Measurements from ENCODE around the gene EML3. TPM values are rescaled to one million over a fixed set of nuclear protein-coding genes. Genes with fewer than 3 reads are reported as not detected.

EML3 gene
- total and polyA plus RNA-seq, 2 of the 8 experiments (the other 6 are each of a cell fraction or from before 2014, with no cell fraction given) = 19.2 to 29.9 TPM

GRCh38 chr11:62573592-62574362, 38.8 kb downstream of the EML3 start, which contains the start of gene EEF1G (continued):
- peak; percentile 95 for TF ChIP-seq TBP (IDR thresholded peaks at IDR 0.05; ENCODE audit: low read depth, low read length)
- TF ChIP-seq JUN (IDR thresholded peaks at IDR 0.05; ENCODE audit: low read depth, low read length) = no peak
- TF ChIP-seq ZNF274 (IDR thresholded peaks at IDR 0.05; ENCODE audit: borderline replicate concordance, extremely low read depth, low read length) = no peak
- TF ChIP-seq BRCA1 (IDR thresholded peaks at IDR 0.05; ENCODE audit: low read depth, low read length) = peak; percentile 61
- no peak for TF ChIP-seq SIX5 (IDR thresholded peaks at IDR 0.05; ENCODE audit: low read depth, low read length)
- no peak for TF ChIP-seq EGR1 (IDR thresholded peaks at IDR 0.05; ENCODE audit: borderline replicate concordance, low read depth, low read length)
- TF ChIP-seq CBX8 (IDR thresholded peaks at IDR 0.05; ENCODE audit: borderline replicate concordance, low read depth, low read length) = no peak
- TF ChIP-seq CHD2 (IDR thresholded peaks at IDR 0.05; ENCODE audit: low read length) = peak; percentile 79
- 0 out of 2 replicates have a peak, but pooled peaks have one; percentile 47 for TF ChIP-seq GTF2F1 (IDR thresholded peaks at IDR 0.05; ENCODE audit: borderline replicate concordance, low read depth, low read length)
- peak; percentile 97 for TF ChIP-seq TAF1 (IDR thresholded peaks at IDR 0.05; ENCODE audit: low read depth, low read length)
- TF ChIP-seq TEAD4 (IDR thresholded peaks at IDR 0.05; ENCODE audit: low read depth, low read length) = no peak
- no peak for TF ChIP-seq SRF (IDR thresholded peaks at IDR 0.05; ENCODE audit: low read depth, low read length)
- peak; percentile 63; the same call in 1 of the 2 replicates for TF ChIP-seq SP4 (IDR thresholded peaks at IDR 0.05; ENCODE audit: low read length)
- peak; percentile 6; the same call in 1 of the 2 replicates for TF ChIP-seq CREB1 (IDR thresholded peaks at IDR 0.05)
- no peak; the same call in 1 of the 2 replicates for TF ChIP-seq MAX (IDR thresholded peaks at IDR 0.05)
- no peak for TF ChIP-seq CHD1 (IDR thresholded peaks at IDR 0.05; ENCODE audit: low read depth, low read length)
- TF ChIP-seq EZH2 (IDR thresholded peaks at IDR 0.05; ENCODE audit: low read depth, low read length, severe bottlenecking) = no peak
- TF ChIP-seq, protein P1, sequence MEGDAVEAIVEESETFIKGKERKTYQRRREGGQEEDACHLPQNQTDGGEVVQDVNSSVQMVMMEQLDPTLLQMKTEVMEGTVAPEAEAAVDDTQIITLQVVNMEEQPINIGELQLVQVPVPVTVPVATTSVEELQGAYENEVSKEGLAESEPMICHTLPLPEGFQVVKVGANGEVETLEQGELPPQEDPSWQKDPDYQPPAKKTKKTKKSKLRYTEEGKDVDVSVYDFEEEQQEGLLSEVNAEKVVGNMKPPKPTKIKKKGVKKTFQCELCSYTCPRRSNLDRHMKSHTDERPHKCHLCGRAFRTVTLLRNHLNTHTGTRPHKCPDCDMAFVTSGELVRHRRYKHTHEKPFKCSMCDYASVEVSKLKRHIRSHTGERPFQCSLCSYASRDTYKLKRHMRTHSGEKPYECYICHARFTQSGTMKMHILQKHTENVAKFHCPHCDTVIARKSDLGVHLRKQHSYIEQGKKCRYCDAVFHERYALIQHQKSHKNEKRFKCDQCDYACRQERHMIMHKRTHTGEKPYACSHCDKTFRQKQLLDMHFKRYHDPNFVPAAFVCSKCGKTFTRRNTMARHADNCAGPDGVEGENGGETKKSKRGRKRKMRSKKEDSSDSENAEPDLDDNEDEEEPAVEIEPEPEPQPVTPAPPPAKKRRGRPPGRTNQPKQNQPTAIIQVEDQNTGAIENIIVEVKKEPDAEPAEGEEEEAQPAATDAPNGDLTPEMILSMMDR (IDR thresholded peaks at IDR 0.05; ENCODE audit: control extremely low read depth in 1 of 3, insufficient read depth in 1 of 3, low read depth in 1 of 3, low read length in 3 of 3) = no peak
- TF ChIP-seq POLR2AphosphoS5 (IDR thresholded peaks at IDR 0.05; ENCODE audit: low read depth, low read length) = no peak; the same call in 1 of the 2 replicates
- TF ChIP-seq, protein P2, sequence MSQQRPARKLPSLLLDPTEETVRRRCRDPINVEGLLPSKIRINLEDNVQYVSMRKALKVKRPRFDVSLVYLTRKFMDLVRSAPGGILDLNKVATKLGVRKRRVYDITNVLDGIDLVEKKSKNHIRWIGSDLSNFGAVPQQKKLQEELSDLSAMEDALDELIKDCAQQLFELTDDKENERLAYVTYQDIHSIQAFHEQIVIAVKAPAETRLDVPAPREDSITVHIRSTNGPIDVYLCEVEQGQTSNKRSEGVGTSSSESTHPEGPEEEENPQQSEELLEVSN (IDR thresholded peaks at IDR 0.05) = no peak
- no peak for TF ChIP-seq GABPA (IDR thresholded peaks at IDR 0.05; ENCODE audit: borderline replicate concordance, insufficient read depth, low read length)
